ENCODE measurements around the gene CDC42EP5. TPM values are rescaled to one million over a fixed set of nuclear protein-coding genes. Genes with fewer than 3 reads are reported as not detected.
A peak's percentile ranks its signal among the peaks of the same experiment; 100 is the strongest.

The CDC42EP5 gene
- total RNA-seq, 2 experiments from 2014 or later = not detected

DNA sequence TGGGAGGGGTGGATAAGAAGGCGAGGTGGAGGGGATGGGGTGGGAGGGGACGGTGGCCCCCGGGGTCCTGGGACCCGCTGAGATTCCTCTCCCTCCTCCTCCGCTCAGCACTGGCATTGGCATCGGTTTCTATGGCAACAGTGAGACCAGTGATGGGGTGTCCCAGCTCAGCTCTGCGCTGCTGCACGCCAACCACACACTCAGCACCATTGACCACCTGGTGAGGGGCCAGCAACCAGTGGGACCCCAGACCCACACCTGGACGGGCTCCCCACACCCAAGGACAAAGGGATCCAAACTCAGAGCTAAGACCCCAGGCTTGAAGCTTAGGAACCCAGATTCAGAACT is 52.0 kb downstream of the CDC42EP5 start:
- peaks cover 16% of the 10 kb centered on the region for H3K4me1 Mint-ChIP-seq (ENCODE audit: low read depth)
- TF ChIP-seq, protein P1, sequence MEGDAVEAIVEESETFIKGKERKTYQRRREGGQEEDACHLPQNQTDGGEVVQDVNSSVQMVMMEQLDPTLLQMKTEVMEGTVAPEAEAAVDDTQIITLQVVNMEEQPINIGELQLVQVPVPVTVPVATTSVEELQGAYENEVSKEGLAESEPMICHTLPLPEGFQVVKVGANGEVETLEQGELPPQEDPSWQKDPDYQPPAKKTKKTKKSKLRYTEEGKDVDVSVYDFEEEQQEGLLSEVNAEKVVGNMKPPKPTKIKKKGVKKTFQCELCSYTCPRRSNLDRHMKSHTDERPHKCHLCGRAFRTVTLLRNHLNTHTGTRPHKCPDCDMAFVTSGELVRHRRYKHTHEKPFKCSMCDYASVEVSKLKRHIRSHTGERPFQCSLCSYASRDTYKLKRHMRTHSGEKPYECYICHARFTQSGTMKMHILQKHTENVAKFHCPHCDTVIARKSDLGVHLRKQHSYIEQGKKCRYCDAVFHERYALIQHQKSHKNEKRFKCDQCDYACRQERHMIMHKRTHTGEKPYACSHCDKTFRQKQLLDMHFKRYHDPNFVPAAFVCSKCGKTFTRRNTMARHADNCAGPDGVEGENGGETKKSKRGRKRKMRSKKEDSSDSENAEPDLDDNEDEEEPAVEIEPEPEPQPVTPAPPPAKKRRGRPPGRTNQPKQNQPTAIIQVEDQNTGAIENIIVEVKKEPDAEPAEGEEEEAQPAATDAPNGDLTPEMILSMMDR (IDR thresholded peaks at IDR 0.05) = no peak
- no peak overlapping the region for H3K4me3 ChIP-seq (ENCODE audit: low read length)
- peaks cover 0 to 8% of the 10 kb centered on the region in 2 experiments for H3K9me3 ChIP-seq (ENCODE audit: control insufficient read depth in 1 of 2, insufficient read depth in 1 of 2, low read length in 2 of 2)
- intact Hi-C loops (cut with DNase I, micrococcal nuclease) = no loop called here
- H3K27me3 ChIP-seq (ENCODE audit: control insufficient read depth in 1 of 2, insufficient read depth in 2 of 2, low read length in 2 of 2) = peaks cover 20 to 49% of the 10 kb centered on the region in 2 experiments
- H3K27ac Mint-ChIP-seq = no peak overlapping the region
- peaks cover 62% of the 10 kb centered on the region for H3K27me3 Mint-ChIP-seq
- H3K36me3 Mint-ChIP-seq (ENCODE audit: low read depth) = no peaks in the 10 kb centered on the region
- H3K27ac ChIP-seq (ENCODE audit: low read depth in 1 of 2, low read length in 2 of 2) = no peak overlapping the region
- no peak for DNase-seq
- no peaks in the 10 kb centered on the region for H3K36me3 ChIP-seq (ENCODE audit: insufficient read depth, low read length)
- ATAC-seq (ENCODE audit: poor library complexity) = no peak
- H3K4me1 ChIP-seq (ENCODE audit: insufficient read depth, low read length) = peaks cover 14% of the 10 kb centered on the region
- no peak overlapping the region for H3K4me3 Mint-ChIP-seq
- CTCF ChIA-PET = no interaction called here
- POLR2A ChIA-PET = interaction anchor here (0.6 kb wide), 1 partner anchor 49 kb away, joined by 3 read pairs; no protein-coding TSS in a partner anchor
- no peaks in the 10 kb centered on the region for H3K9me3 Mint-ChIP-seq

DNA sequence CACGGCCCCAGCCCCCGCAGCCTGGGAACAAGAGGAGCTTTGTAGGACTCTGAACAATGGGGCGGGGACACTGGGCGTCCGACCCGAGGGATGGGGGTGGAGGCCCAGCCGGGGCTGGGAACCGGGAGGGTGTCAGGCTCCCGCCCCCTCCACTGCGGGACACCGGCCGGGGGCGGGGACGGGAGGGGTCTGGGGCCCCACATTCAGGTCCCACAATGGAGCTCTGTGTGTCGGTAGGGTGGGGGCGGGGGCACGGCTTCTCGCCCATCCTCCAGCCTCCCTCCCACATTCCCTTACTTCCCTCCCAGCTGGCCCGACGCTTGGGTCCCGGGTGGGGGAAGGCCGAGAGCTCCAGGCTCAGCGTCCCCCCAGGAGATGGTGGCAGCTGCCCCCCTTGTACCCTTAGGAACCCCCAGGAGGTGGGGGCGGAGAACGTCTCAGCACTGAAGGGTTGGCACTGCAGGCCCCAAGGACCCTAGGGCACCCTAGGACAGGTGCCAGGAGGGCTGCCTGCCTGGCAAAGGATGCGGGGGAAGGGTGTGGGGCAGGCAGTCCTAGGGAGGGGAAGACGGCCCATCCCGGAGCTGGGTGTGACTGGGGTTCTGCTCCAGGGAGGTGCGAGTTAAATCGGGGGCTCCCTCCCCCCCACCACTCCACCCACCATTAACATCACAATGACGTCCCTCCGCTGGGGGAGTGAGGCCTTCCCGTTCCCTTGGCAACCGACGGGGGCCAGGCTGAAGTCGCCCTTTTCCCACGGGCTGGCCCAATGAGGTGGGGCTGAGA is 52.5 kb downstream of the CDC42EP5 start:
- Mint-ChIP-seq H3K9me3 (no peaks in the 10 kb centered on the region), H3K4me1 (ENCODE audit: low read depth) (peaks cover 20% of the 10 kb centered on the region), H3K36me3 (ENCODE audit: low read depth) (no peaks in the 10 kb centered on the region), H3K4me3 (no peak overlapping the region), H3K27ac (no peak overlapping the region), H3K27me3 (peaks cover 62% of the 10 kb centered on the region)
- DNase-seq = peak in 1 of 14 experiments; percentile 17
- H3K4me3 ChIP-seq (ENCODE audit: low read length) = no peak overlapping the region
- ATAC-seq (ENCODE audit: poor library complexity) = no peak
- intact Hi-C loops (cut with DNase I, micrococcal nuclease) = no loop called here
- H3K27me3 ChIP-seq (ENCODE audit: control insufficient read depth in 1 of 2, insufficient read depth in 2 of 2, low read length in 2 of 2) = peaks cover 23 to 55% of the 10 kb centered on the region in 2 experiments
- ChIA-PET POLR2A (interaction anchor here (1.4 kb wide), 1 partner anchor 9 kb away, joined by 3 read pairs; no protein-coding TSS in a partner anchor), CTCF (no interaction called here)
- peaks cover 0 to 13% of the 10 kb centered on the region in 2 experiments for H3K9me3 ChIP-seq (ENCODE audit: control insufficient read depth in 1 of 2, insufficient read depth in 1 of 2, low read length in 2 of 2)
- no peaks in the 10 kb centered on the region for H3K36me3 ChIP-seq (ENCODE audit: insufficient read depth, low read length)
- no peak overlapping the region for H3K27ac ChIP-seq (ENCODE audit: low read depth in 1 of 2, low read length in 2 of 2)
- TF ChIP-seq, protein P1 (IDR thresholded peaks at IDR 0.05) = no peak
- H3K4me1 ChIP-seq (ENCODE audit: insufficient read depth, low read length) = peaks cover 18% of the 10 kb centered on the region

DNA sequence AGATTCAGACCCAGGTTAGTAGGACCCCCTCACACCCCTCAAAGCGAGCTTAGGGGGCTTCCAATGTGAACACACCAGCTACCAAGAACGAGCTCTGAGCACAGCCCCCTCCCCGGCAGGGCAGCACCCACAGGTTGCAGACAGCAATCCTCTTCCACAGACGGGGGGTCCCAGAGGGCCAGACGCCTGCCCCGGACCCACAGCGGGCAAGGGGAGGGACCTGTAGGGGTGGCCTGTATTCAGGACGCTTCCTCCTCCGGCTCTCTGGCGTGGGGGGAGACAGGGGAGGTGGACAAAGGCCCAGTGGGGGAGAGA is 53.1 kb downstream of the CDC42EP5 start:
- Histone ChIP-seq H3K27me3 (ENCODE audit: control insufficient read depth in 1 of 2, insufficient read depth in 2 of 2, low read length in 2 of 2) (peaks cover 26 to 53% of the 10 kb centered on the region in 2 experiments), H3K4me1 (ENCODE audit: insufficient read depth, low read length) (peaks cover 21% of the 10 kb centered on the region), H3K9me3 (ENCODE audit: control insufficient read depth in 1 of 2, insufficient read depth in 1 of 2, low read length in 2 of 2) (peaks cover 0 to 15% of the 10 kb centered on the region in 2 experiments), H3K27ac (ENCODE audit: low read depth in 1 of 2, low read length in 2 of 2) (no peak overlapping the region), H3K4me3 (ENCODE audit: low read length) (no peak overlapping the region), H3K36me3 (ENCODE audit: insufficient read depth, low read length) (no peaks in the 10 kb centered on the region)
- ATAC-seq (ENCODE audit: poor library complexity) = no peak
- H3K27me3 Mint-ChIP-seq = peaks cover 57% of the 10 kb centered on the region
- H3K4me3 Mint-ChIP-seq = no peak overlapping the region
- no peaks in the 10 kb centered on the region for H3K9me3 Mint-ChIP-seq
- no peaks in the 10 kb centered on the region for H3K36me3 Mint-ChIP-seq (ENCODE audit: low read depth)
- CTCF ChIA-PET = no interaction called here
- POLR2A ChIA-PET = interaction anchor here (1.4 kb wide), 1 partner anchor 9 kb away, joined by 3 read pairs; no protein-coding TSS in a partner anchor
- no peak overlapping the region for H3K27ac Mint-ChIP-seq
- H3K4me1 Mint-ChIP-seq (ENCODE audit: low read depth) = peaks cover 20% of the 10 kb centered on the region
- intact Hi-C loops (cut with DNase I, micrococcal nuclease) = no loop called here
- TF ChIP-seq, protein P1 (IDR thresholded peaks at IDR 0.05) = no peak
- no peak for DNase-seq
